ENCODE measurements around the gene ADARB2.
"Not testable (repeated sequence)": the region's sequence is repeated elsewhere in the genome, so short reads cannot be mapped to it uniquely, and the experiment has no call there.

Gene ADARB2

GRCh38 chr10:1366322-1366691 is 371.0 kb downstream of the ADARB2 start:
- DNase-seq (ENCODE audit: low read depth) = no peak

- DNase-seq (ENCODE audit: low read depth) = no peak
These were observed 371.6 kb downstream of the ADARB2 start for GRCh38 chr10:1365540-1366321.

DNA sequence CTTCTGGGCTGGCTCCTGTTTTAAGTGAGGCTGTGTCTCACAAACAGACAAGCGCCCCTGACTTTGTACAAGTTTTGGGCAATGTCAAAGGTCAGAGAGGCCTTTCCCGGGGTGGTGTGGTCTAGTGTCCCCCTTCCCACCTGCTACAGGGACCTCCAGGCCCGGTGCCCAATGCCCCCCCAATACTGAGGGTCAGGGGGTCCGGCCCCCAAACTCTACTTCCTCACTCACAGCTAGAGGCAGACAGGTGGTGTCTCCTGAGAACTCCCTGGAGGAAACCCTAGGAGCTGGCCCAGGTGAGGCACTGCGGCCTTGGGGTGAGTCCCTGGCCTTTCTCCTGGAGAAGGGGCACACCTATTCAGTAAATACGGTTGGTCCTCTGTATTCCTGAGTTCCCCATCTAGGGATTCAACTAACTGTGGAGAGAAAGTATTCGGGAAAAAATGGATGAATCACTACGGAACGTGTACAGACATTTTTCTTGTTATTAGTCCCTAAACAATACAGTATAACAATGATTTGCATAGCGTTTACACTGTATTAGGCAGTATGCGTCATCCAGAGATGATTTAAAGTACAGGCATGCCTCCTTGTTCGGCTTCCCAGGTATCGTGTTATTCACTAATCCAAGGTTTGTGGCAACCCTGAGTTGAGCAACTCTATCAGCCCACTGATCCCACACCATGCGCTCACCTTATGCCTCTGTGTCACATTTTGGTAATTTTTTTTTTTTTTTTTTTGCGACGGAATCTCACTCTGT is 373.0 kb downstream of the ADARB2 start:
- DNase-seq (ENCODE audit: low read depth) = no peak

DNA sequence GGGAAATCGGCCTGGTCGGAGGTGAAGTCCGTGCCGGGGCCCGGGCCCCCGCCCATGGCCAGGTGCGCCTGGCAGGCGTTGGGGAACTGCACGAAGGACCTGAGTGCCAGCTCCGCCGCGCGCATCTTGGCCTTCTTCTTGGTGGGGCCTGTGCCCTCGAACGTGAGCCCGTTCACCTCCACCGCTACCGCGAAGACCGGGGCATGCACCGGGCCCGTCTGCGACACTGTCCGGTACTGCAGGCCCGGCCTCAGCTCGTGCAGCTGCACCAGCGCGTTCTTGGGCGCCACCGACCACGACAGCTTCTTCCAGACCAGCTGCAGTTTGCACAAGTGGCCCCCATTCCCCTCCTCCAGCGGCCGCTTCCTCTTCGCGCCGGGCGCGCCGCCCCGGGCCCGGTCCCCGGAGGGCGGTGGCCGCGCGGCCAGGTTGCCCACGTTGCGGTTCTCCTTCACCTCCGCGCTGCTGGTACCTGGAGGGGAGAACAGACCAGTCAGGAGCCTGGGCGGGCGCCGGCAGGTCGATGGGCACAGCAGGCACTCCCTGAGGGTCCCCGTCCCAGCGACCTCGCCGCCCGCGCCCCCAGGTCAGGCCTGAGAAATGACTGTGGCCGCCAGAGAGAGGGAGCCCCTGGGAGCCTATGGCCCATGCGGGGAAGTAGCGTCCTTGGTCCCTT is 373.7 kb downstream of the ADARB2 start:
- no peak for DNase-seq (ENCODE audit: low read depth)

- no peak for DNase-seq (ENCODE audit: low read depth)
These were observed 374.5 kb downstream of the ADARB2 start for GRCh38 chr10:1362589-1363445.

- DNase-seq (ENCODE audit: low read depth) = no peak
These were observed 375.8 kb downstream of the ADARB2 start for GRCh38 chr10:1361411-1362105.

DNA sequence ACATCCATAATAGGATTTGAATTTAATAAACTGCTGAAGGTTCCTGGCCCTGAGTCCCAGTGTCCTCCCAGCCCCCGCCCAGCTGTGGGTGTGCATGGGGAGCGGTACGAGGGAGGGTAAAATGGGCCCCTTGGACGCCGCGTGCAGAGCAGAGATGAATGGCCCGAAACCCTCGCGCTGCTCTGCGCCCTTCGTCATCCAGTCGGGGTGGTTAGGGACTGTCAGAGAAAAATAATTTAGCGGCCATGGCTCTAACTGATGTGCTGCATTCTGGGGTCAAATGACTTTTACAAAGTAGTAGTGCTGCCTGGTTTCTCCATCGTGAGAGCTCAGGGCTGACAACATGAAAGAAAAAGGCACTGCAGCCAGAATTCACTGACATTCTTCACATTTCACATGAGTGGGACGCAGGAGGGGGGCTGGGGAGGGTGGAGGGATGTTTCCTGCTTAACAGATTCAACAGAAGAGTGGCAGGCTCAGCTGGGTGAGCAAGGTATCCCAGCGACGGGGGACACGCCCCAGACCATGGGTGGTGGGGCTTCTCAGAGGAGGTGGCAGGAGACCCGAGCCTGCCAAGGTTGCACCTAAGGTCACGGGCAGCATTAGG is 376.7 kb downstream of the ADARB2 start:
- DNase-seq (ENCODE audit: low read depth) = no peak

DNA sequence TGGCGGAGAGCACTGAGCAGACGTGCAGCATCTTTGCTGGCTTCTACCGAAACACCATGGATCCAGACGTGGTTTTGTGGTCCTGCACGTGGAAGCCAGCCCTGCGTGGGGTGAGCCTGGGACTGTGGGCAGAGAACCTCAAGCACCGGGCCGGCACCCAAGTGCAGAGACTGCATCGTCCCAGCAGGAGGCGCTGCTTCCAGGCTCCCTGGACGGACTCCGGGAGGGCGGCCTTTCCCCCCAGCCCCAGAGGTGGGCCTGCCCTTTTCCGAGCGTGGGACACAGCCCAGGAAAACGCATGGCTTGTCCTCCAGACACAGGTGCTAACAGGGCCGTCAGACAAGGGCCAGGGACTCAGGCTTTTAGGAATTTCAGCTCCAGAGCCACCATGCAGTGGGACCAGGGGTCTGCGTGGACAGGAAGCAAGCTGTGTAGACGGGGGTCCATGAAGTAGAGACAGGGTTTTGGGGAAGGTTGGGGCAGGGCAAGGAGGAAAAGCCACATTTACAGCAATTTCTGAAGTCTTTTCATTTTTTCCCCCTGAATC is 377.2 kb downstream of the ADARB2 start:
- no peak for DNase-seq (ENCODE audit: low read depth)

DNA sequence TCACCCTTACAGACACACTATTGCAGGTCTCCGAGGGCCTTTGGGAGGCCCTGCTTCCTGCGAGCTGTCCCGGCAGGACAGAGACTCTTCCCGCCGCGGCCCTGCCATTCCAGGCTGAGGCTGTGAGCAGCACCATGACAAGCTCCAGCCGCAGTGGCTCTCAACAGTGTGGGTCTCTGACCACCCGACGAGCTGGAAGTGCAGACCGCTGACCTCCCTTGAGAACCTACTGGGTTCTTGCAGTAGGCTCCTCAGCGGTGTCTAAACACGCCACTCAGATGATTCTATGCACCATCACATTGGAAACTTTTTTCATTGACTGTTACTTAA is 377.7 kb downstream of the ADARB2 start:
- no peak for DNase-seq (ENCODE audit: low read depth)

DNA sequence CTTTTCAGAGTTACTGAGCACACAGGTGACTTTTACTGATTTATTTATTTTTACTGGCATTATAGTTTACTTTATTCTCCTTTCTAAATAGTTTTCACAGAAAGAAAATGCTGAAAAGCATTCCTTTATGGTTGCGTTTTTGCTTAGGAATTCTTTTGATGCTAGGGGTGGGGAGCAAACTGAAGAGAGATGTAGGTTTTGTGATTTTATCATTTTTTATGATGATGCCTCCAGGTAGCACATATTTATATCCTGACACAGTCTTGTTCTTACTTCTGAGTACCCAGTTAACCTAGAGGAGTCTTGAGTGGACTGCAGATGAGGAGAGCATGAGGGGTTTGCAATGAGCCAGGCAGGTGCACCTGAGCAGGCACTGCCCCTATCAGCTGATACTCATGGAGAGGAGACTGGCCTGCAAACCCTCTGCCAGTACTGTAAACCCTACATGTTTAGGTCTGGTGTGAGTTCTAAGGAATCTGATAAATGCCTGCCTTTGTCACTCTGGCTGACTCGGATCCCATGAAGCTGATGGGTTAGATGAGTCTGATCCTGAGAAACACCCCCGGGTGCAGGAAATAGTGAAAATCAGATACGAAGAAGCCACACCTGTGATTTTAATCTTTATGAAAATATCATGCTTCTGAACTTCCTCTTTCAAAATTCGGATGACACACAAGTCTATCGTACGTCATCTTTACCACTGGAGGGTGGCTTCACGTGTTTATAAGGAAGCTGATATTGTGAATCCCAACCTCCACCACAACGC is 378.3 kb downstream of the ADARB2 start:
- DNase-seq (ENCODE audit: low read depth) = no peak

DNA sequence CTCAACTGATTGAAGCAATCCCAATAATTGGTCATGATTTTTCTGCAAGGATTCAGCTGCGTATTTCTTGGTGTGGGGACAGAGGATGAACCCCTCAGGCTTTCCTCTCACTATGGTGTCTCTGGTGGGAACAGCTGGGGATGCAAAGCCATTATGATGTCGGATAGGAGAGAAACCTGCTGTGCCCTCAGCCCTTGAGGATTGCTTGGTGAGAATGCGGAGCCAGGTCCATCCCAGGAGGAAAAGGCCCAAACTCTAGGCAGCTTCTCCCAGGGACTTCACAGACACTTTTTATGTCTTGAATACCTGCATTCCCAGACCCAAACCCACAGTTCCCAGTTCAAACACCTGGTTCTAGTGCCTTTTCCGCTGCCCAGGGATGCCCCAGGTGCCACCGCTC is 379.2 kb downstream of the ADARB2 start:
- no peak for DNase-seq (ENCODE audit: low read depth)

- DNase-seq (ENCODE audit: low read depth) = no peak
These were observed 381.0 kb downstream of the ADARB2 start for GRCh38 chr10:1356349-1356748.

- DNase-seq (ENCODE audit: low read depth) = no peak
These were observed 382.3 kb downstream of the ADARB2 start for GRCh38 chr10:1354809-1355710.

GRCh38 chr10:1352296-1352695 is 385.0 kb downstream of the ADARB2 start:
- not testable (repeated sequence) for DNase-seq (ENCODE audit: low read depth)

GRCh38 chr10:1348773-1349050 is 388.6 kb downstream of the ADARB2 start:
- no peak for DNase-seq (ENCODE audit: low read depth)

- DNase-seq (ENCODE audit: low read depth) = no peak
These were observed 389.2 kb downstream of the ADARB2 start for GRCh38 chr10:1347962-1348772.

DNA sequence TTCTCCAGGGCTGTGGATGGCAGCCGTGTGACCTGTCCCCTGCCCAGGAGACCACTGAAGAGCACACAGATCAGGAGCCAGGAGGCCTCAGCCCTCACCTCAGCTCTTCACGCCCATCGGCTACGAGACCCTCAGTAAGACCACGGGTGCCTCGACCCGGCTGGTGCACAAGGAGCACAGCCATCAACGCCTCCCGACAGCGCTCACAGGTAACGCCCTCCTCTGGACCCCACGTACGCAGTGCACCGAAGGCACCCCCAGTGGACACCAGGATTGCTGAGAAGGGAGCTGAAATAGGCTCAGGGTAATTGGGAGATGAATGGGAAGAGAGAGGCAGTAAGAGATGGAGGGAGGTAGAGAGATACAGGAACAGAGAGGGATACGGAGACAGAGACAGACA is 389.8 kb downstream of the ADARB2 start:
- DNase-seq (ENCODE audit: low read depth) = no peak

GRCh38 chr10:1346201-1346600 is 391.1 kb downstream of the ADARB2 start:
- no peak for DNase-seq (ENCODE audit: low read depth)
